ENCODE results near the gene HEATR5A. TPM values are rescaled to one million over a fixed set of nuclear protein-coding genes. Genes with fewer than 3 reads are reported as not detected.

HEATR5A gene
- total RNA-seq, 2 donors from 2014 or later: 31.7 to 36.4 TPM

DNA sequence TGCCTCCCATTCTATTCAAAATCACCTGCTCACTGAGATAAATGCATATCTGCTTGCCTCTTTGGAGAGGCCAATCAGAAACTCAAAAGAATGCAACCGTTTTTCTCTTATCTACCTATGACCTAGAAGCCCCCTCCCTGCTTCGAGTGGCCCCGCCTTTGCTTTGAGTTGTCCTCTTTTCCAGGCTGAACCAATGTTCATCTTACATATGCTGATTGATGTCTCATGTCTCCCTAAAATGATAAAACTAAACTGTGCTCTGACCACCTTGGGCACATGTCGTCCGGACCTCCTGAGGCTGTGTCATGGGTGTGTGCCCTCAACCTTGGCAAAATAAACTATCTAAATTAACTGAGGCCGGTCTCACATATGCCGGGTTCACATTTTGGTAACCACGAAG is 148.7 kb downstream of the HEATR5A start:
- Mint-ChIP-seq H3K36me3 (ENCODE audit: low read depth) (peaks cover 5% of the 10 kb centered on the region), H3K4me3 (no peak overlapping the region), H3K27me3 (ENCODE audit: insufficient read depth) (no peaks in the 10 kb centered on the region), H3K4me1 (no peaks in the 10 kb centered on the region), H3K27ac (no peak overlapping the region), H3K9me3 (peaks cover 71% of the 10 kb centered on the region)
- Histone ChIP-seq H3K36me3 (ENCODE audit: control insufficient read depth, insufficient read depth, low read length) (no peaks in the 10 kb centered on the region), H3K27ac (ENCODE audit: low read depth, low read length) (no peak overlapping the region), H3K9ac (ENCODE audit: extremely low read depth, low read length, poor library complexity, severe bottlenecking) (no peak overlapping the region), H3K4me3 (ENCODE audit: low read length) (no peak overlapping the region), H3K9me3 (ENCODE audit: control insufficient read depth, low read length) (peaks cover 47% of the 10 kb centered on the region), H3K27me3 (ENCODE audit: control insufficient read depth, insufficient read depth, low read length, poor library complexity, severe bottlenecking) (no peaks in the 10 kb centered on the region), H3K4me1 (ENCODE audit: control insufficient read depth, insufficient read depth, low read length) (no peaks in the 10 kb centered on the region)
- DNase-seq: no peak
- TF ChIP-seq, protein P1, sequence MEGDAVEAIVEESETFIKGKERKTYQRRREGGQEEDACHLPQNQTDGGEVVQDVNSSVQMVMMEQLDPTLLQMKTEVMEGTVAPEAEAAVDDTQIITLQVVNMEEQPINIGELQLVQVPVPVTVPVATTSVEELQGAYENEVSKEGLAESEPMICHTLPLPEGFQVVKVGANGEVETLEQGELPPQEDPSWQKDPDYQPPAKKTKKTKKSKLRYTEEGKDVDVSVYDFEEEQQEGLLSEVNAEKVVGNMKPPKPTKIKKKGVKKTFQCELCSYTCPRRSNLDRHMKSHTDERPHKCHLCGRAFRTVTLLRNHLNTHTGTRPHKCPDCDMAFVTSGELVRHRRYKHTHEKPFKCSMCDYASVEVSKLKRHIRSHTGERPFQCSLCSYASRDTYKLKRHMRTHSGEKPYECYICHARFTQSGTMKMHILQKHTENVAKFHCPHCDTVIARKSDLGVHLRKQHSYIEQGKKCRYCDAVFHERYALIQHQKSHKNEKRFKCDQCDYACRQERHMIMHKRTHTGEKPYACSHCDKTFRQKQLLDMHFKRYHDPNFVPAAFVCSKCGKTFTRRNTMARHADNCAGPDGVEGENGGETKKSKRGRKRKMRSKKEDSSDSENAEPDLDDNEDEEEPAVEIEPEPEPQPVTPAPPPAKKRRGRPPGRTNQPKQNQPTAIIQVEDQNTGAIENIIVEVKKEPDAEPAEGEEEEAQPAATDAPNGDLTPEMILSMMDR (conservative IDR thresholded peaks at IDR 0.05): no peak
- WGBS, 2 experiments (ENCODE audit: insufficient coverage in 1 of 2, insufficient read length in 1 of 2): 90 to 96% methylated on average over 8 of the region's 8 CpGs

DNA sequence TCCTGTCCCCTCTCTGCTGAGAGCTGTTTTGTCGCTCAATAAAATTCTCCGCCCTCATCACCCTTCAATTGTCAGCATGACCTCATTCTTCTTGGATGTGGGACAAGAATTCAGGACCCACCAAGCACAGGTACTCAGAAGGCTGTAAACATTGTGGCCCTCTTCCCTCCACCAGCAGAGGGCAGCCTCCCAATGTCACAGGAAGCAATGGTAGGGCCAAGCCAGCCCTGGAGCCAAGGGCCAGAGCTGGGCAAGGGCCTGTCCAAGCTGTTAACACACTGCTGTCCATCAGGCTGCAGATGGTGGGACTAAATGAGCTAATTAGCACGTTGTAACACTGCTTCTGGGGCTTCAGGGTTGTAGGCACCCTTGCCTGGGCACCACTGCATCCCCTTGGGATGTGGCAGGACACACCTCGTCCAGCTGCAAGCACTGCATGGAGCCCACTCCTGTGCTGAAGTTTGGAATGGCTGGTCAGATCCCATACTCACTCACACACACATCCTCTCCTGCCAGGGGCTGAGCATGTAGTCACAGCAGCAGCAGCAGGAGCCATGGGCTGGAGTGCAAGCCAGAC is 150.1 kb downstream of the HEATR5A start:
- Mint-ChIP-seq H3K9me3 (peaks cover 60% of the 10 kb centered on the region), H3K4me1 (no peaks in the 10 kb centered on the region), H3K36me3 (ENCODE audit: low read depth) (peaks cover 4% of the 10 kb centered on the region), H3K27me3 (ENCODE audit: insufficient read depth) (no peaks in the 10 kb centered on the region), H3K27ac (no peak overlapping the region), H3K4me3 (no peak overlapping the region)
- H3K4me1 ChIP-seq (ENCODE audit: control insufficient read depth, insufficient read depth, low read length): no peaks in the 10 kb centered on the region
- H3K36me3 ChIP-seq (ENCODE audit: control insufficient read depth, insufficient read depth, low read length): no peaks in the 10 kb centered on the region
- H3K9me3 ChIP-seq (ENCODE audit: control insufficient read depth, low read length): peaks cover 37% of the 10 kb centered on the region
- no peak overlapping the region for H3K27ac ChIP-seq (ENCODE audit: low read depth, low read length)
- no peak overlapping the region for H3K9ac ChIP-seq (ENCODE audit: extremely low read depth, low read length, poor library complexity, severe bottlenecking)
- peak; percentile 93 for DNase-seq
- peak overlapping the region; percentile 62 for H3K4me3 ChIP-seq (ENCODE audit: low read length)
- H3K27me3 ChIP-seq (ENCODE audit: control insufficient read depth, insufficient read depth, low read length, poor library complexity, severe bottlenecking): no peaks in the 10 kb centered on the region
- TF ChIP-seq, protein P1 (conservative IDR thresholded peaks at IDR 0.05): peak; percentile 57
- WGBS, 2 experiments (ENCODE audit: insufficient coverage in 1 of 2, insufficient read length in 1 of 2): 81 to 84% methylated on average over 4 of the region's 4 CpGs

- Histone ChIP-seq H3K9me3 (ENCODE audit: control insufficient read depth, low read length) (peaks cover 32% of the 10 kb centered on the region), H3K27ac (ENCODE audit: low read depth, low read length) (no peak overlapping the region), H3K27me3 (ENCODE audit: control insufficient read depth, insufficient read depth, low read length, poor library complexity, severe bottlenecking) (no peaks in the 10 kb centered on the region), H3K4me3 (ENCODE audit: low read length) (peak overlapping the region; percentile 29), H3K4me1 (ENCODE audit: control insufficient read depth, insufficient read depth, low read length) (no peaks in the 10 kb centered on the region), H3K36me3 (ENCODE audit: control insufficient read depth, insufficient read depth, low read length) (no peaks in the 10 kb centered on the region), H3K9ac (ENCODE audit: extremely low read depth, low read length, poor library complexity, severe bottlenecking) (no peak overlapping the region)
- H3K4me1 Mint-ChIP-seq: no peaks in the 10 kb centered on the region
- peaks cover 56% of the 10 kb centered on the region for H3K9me3 Mint-ChIP-seq
- DNase-seq: no peak
- 79 to 88% methylated on average over 3 of the region's 3 CpGs for WGBS, 2 experiments (ENCODE audit: insufficient coverage in 1 of 2, insufficient read length in 1 of 2)
- TF ChIP-seq, protein P1 (conservative IDR thresholded peaks at IDR 0.05): no peak
- H3K27ac Mint-ChIP-seq: no peak overlapping the region
- H3K27me3 Mint-ChIP-seq (ENCODE audit: insufficient read depth): no peaks in the 10 kb centered on the region
- peaks cover 4% of the 10 kb centered on the region for H3K36me3 Mint-ChIP-seq (ENCODE audit: low read depth)
- no peak overlapping the region for H3K4me3 Mint-ChIP-seq
These were observed 150.6 kb downstream of the HEATR5A start for GRCh38 chr14:31269634-31270195.

Measured in endodermal cell (in vitro differentiated cells).